ENCODE results near the gene IHH.

The IHH gene

DNA sequence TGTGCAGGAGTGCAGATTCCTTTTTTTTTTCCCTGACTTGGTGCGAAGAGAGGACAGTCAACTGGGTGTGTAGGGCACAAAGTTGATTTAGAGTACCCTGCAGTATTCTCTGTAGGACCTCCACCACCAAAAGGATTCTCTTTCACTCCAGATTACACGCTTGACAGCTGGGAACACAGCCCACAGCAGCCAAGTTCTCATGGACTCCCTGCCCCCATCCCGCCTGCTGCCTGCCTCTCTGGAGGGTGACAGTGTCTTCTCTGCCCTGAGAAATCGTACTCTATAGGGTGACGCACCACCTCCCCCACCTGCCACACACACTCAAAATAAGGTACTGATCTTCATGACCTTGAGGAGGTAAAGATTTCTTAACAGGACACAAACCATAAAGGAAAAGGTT, 26.6 kb upstream of the IHH start:
- Mint-ChIP-seq H3K36me3 (ENCODE audit: low read depth) (peaks cover 4% of the 10 kb centered on the region), H3K27ac (no peak overlapping the region), H3K4me3 (no peak overlapping the region), H3K27me3 (ENCODE audit: low read depth) (no peaks in the 10 kb centered on the region), H3K4me1 (peaks cover 15% of the 10 kb centered on the region), H3K9me3 (no peaks in the 10 kb centered on the region)
- TF ChIP-seq, protein P1, sequence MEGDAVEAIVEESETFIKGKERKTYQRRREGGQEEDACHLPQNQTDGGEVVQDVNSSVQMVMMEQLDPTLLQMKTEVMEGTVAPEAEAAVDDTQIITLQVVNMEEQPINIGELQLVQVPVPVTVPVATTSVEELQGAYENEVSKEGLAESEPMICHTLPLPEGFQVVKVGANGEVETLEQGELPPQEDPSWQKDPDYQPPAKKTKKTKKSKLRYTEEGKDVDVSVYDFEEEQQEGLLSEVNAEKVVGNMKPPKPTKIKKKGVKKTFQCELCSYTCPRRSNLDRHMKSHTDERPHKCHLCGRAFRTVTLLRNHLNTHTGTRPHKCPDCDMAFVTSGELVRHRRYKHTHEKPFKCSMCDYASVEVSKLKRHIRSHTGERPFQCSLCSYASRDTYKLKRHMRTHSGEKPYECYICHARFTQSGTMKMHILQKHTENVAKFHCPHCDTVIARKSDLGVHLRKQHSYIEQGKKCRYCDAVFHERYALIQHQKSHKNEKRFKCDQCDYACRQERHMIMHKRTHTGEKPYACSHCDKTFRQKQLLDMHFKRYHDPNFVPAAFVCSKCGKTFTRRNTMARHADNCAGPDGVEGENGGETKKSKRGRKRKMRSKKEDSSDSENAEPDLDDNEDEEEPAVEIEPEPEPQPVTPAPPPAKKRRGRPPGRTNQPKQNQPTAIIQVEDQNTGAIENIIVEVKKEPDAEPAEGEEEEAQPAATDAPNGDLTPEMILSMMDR (IDR thresholded peaks at IDR 0.05; ENCODE audit: unreplicated experiment in 3 of 3), result no peak

DNA sequence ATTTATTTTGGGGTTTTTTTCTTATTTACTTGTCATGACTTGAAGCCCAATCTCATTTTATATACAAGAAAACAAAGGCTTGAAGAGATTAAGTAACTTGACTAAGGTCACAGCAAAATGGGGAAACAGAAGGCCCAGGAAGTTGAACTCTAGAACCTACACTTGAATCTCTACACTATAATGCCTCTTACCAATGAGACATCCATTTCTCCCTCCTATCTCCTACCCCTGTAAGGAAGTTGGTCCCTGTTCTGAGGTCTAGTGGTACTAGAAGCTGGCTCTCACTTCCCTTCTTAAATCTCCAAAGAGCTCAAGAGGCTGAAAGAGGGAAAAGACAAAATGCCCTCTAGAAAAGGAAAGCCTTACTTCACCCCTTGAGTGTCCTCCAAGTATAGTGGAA, 25.5 kb upstream of the IHH start:
- Mint-ChIP-seq H3K9me3 (no peaks in the 10 kb centered on the region), H3K36me3 (ENCODE audit: low read depth) (peaks cover 4% of the 10 kb centered on the region), H3K27ac (peak overlapping the region in 1 of 3 experiments; percentile 33), H3K4me1 (peaks cover 15% of the 10 kb centered on the region), H3K4me3 (no peak overlapping the region), H3K27me3 (ENCODE audit: low read depth) (no peaks in the 10 kb centered on the region)
- TF ChIP-seq, protein P1 (IDR thresholded peaks at IDR 0.05; ENCODE audit: unreplicated experiment in 3 of 3), result no peak

DNA sequence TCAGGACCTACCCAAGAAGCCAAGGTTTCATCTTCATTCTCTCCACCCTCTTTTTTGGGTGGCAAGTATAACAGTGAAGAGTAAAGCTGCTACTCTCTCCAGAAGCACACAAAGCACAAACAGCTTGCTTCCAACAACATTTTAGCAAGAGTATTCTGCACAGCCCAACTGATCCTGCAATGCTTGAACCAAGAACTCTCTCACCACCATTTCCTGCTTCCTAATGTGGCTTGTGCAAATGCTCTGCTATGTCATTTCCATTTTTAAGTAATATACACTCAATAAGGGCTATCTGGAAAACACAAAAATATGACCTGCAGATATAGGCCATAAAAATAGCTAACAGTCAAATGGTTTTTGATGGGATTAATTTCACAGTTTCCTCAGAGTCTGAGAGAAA, 24.1 kb upstream of the IHH start:
- TF ChIP-seq, protein P1 (IDR thresholded peaks at IDR 0.05; ENCODE audit: unreplicated experiment in 3 of 3), result no peak
- Mint-ChIP-seq H3K4me1 (peaks cover 15% of the 10 kb centered on the region), H3K9me3 (no peaks in the 10 kb centered on the region), H3K27ac (no peak overlapping the region), H3K4me3 (no peak overlapping the region), H3K27me3 (ENCODE audit: low read depth) (no peaks in the 10 kb centered on the region), H3K36me3 (ENCODE audit: low read depth) (peaks cover 4% of the 10 kb centered on the region)

DNA sequence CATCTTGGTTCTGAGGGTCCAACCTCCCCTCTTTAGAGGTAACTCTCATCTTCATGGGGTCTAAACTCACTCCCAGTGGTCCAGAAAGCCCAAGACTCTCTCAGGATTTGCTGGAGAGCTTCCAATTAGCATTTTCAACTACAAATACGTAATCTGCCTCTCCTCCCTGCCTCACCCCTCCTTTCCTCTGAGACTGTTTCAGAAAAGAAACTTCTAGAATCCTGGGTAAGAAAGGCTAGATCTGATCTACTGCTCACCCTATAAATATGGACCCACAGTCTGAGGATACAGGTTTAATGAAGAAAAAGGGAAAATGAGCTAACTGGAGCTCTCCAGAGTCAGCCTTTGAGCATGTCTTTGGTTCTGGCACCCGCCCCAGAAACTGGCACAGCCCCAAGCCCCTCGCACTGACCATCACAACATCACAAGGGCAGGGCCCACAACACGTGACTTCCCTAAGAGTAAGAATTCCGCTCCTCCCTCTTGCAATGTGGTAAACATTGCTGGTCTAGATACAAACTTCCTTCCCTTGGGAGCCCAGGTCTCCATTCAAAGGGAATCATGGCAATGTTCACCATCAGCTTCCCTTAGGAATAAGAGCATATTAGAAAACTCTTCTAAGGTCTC, 21.7 kb upstream of the IHH start:
- H3K4me1 Mint-ChIP-seq, result peaks cover 12% of the 10 kb centered on the region

DNA sequence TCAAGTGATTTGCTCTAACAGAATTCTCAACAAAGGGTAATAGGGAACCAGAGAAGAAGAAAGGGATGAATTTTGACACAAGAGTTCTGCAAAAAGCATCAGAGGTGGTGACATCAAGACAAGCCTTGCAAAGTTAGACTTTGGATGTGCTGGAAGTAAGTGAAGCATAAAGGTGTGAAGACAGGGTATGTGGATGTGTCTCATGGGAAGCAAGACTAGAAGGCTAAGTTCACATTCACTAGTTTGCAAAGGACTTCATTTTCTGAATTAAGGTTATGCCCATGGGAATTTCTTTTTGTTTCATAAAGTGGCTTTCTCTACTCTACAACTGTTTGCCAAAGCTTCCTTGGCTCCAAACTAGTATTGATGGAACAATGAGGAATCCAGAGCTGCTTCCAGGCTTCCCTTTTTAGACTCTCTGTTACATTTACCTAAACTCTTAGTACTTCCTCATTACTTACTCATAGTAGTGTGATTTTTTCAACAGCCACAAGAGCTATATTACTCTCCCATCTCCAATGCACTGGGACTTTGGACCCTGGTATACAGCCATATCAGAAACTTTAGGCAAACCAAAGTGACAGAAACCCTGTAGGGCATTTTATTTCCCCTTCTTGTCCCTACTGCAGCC, 21.1 kb upstream of the IHH start:
- Mint-ChIP-seq H3K27me3 (ENCODE audit: low read depth) (no peaks in the 10 kb centered on the region), H3K4me1 (peaks cover 6% of the 10 kb centered on the region), H3K4me3 (no peak overlapping the region), H3K36me3 (ENCODE audit: low read depth) (peaks cover 5% of the 10 kb centered on the region), H3K27ac (no peak overlapping the region), H3K9me3 (no peaks in the 10 kb centered on the region)
- TF ChIP-seq, protein P1 (IDR thresholded peaks at IDR 0.05; ENCODE audit: unreplicated experiment in 3 of 3), result no peak

More for the DNA sequence above, 21.7 kb upstream of the IHH start:
- Mint-ChIP-seq H3K27me3 (ENCODE audit: low read depth) (no peaks in the 10 kb centered on the region), H3K4me3 (no peak overlapping the region), H3K36me3 (ENCODE audit: low read depth) (no peaks in the 10 kb centered on the region), H3K9me3 (no peaks in the 10 kb centered on the region), H3K27ac (no peak overlapping the region)
- TF ChIP-seq, protein P1 (IDR thresholded peaks at IDR 0.05; ENCODE audit: unreplicated experiment in 3 of 3), result no peak

DNA sequence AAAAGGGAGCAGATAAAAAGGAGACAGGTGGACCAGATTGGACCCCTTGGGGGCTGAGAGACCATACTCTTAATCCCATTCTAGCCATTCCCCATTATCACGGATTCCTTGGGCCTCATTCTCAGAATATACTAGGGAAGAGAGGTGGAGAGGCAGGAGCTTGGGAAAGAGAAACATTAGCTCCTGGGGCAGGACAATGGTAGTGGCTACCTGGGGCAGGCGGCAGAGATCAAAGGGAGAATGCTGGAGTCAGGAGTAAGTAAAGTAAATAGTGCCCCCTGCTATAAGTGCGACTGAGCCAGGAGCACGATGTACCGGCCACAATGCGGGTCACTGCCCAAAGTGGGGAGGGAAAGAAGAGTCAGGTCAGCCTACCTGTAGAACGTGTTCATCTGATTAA, 20.4 kb upstream of the IHH start:
- Mint-ChIP-seq H3K4me1 (no peaks in the 10 kb centered on the region), H3K4me3 (no peak overlapping the region), H3K27me3 (ENCODE audit: low read depth) (no peaks in the 10 kb centered on the region), H3K9me3 (no peaks in the 10 kb centered on the region), H3K36me3 (ENCODE audit: low read depth) (peaks cover 7% of the 10 kb centered on the region), H3K27ac (no peak overlapping the region)
- TF ChIP-seq, protein P1 (IDR thresholded peaks at IDR 0.05; ENCODE audit: unreplicated experiment in 3 of 3), result no peak
